ENCODE data around the gene NDRG3.
"Not testable (repeated sequence)": the region's sequence is repeated elsewhere in the genome, so short reads cannot be mapped to it uniquely, and the experiment has no call there.

NDRG3 gene

DNA sequence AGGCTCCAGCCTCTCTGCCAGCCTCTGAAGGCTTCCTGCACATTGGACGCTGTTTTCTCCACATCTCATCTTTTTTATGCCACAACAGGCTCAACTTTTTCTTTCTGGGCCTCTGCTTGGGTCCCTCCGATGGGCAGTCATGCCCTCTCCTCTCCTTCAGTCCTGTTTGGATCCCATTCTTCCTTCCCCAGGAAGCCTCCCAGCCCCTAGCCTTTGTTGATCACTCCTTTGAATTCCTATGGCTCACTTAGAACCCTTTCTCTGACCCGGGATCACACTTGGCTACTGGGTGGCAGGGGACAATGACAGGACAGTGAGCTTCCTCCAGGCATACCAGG, 104.4 kb downstream of the NDRG3 start:
- TF ChIP-seq, protein P1, sequence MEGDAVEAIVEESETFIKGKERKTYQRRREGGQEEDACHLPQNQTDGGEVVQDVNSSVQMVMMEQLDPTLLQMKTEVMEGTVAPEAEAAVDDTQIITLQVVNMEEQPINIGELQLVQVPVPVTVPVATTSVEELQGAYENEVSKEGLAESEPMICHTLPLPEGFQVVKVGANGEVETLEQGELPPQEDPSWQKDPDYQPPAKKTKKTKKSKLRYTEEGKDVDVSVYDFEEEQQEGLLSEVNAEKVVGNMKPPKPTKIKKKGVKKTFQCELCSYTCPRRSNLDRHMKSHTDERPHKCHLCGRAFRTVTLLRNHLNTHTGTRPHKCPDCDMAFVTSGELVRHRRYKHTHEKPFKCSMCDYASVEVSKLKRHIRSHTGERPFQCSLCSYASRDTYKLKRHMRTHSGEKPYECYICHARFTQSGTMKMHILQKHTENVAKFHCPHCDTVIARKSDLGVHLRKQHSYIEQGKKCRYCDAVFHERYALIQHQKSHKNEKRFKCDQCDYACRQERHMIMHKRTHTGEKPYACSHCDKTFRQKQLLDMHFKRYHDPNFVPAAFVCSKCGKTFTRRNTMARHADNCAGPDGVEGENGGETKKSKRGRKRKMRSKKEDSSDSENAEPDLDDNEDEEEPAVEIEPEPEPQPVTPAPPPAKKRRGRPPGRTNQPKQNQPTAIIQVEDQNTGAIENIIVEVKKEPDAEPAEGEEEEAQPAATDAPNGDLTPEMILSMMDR (IDR thresholded peaks at IDR 0.05; ENCODE audit: insufficient read depth, low read length, poor library complexity, severe bottlenecking) = no peak
- TF ChIP-seq EZH2phosphoT487 (conservative IDR thresholded peaks at IDR 0.05; ENCODE audit: low read length) = no peak
- H3K27me3 ChIP-seq (ENCODE audit: low read length) = no peaks in the 10 kb centered on the region
- no peak overlapping the region for H3K4me3 ChIP-seq (ENCODE audit: insufficient read depth, low read length, poor library complexity, severe bottlenecking)
- H3K36me3 ChIP-seq (ENCODE audit: low read length) = no peaks in the 10 kb centered on the region
- H4K20me1 ChIP-seq (ENCODE audit: low read depth, low read length) = no peaks in the 10 kb centered on the region
- H3K9me2 ChIP-seq (replicated peaks; ENCODE audit: insufficient read depth, low read length) = no peaks in the 10 kb centered on the region
- H3K9ac ChIP-seq (ENCODE audit: low read length) = no peak overlapping the region
- no peaks in the 10 kb centered on the region for H3K9me3 ChIP-seq (ENCODE audit: insufficient read depth, low read length)
- H2AFZ ChIP-seq (ENCODE audit: low read depth, low read length, severe bottlenecking) = no peak overlapping the region
- H3K79me2 ChIP-seq (ENCODE audit: insufficient read depth, low read length) = no peaks in the 10 kb centered on the region
- no peaks in the 10 kb centered on the region for H3F3A ChIP-seq (ENCODE audit: insufficient read depth)
- H3K27ac ChIP-seq (ENCODE audit: low read depth, low read length) = no peak overlapping the region
- H3K4me2 ChIP-seq (ENCODE audit: low read depth, low read length, poor library complexity, severe bottlenecking) = no peak overlapping the region

DNA sequence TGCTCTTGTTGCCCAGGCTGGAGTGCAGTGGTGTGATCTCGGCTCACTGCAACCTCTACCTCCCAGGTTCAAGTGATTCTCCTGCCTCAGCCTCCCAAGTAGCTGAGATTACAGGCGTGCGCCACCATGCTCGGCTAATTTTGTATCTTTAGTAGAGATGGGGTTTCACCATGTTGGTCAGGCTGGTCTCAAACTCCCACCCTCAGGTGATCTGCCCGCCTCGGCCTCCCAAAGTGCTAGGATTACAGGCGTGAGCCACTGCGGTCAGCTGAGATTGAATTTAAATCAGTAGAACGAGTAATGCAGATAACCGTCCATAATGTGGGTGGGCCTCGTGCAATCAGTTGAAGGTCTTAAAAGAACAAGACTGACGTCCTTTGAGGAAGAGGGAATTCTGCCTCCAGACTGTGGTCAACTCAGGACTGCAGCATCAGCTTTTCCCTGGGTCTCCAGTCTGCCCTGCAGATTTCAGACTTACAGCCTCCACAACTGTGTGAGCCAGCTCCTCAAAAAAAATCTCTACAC, 107.0 kb downstream of the NDRG3 start:
- H3K9me2 ChIP-seq (replicated peaks; ENCODE audit: insufficient read depth, low read length); H3K9ac ChIP-seq (ENCODE audit: low read length); H3K27ac ChIP-seq (ENCODE audit: low read depth, low read length); H2AFZ ChIP-seq (ENCODE audit: low read depth, low read length, severe bottlenecking); H3K9me3 ChIP-seq (ENCODE audit: insufficient read depth, low read length); H3K36me3 ChIP-seq (ENCODE audit: low read length); H3F3A ChIP-seq (ENCODE audit: insufficient read depth); H3K4me3 ChIP-seq (ENCODE audit: insufficient read depth, low read length, poor library complexity, severe bottlenecking); H4K20me1 ChIP-seq (ENCODE audit: low read depth, low read length); H3K79me2 ChIP-seq (ENCODE audit: insufficient read depth, low read length); H3K4me2 ChIP-seq (ENCODE audit: low read depth, low read length, poor library complexity, severe bottlenecking); H3K27me3 ChIP-seq (ENCODE audit: low read length): not testable (repeated sequence)

DNA sequence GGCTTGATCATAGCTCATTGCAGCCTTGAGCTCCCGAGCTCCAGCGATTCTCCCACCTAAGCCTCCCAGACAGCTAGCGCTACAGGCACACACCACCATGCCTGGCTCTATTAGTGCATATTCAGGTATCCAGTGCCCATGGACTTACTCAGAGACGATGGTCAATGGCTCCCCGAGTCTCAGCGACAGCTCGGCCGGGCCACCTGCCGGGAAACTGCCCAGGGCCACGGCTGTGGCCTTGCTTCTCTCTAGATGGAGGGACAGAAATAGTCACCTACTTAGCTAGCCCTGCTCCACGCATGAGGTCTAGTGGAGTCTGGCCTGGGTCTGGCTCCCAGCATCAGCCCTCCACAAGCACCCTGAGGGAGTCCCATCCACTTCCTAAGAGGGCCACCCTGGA, 111.5 kb downstream of the NDRG3 start:
- Histone ChIP-seq H3F3A (ENCODE audit: insufficient read depth) (no peaks in the 10 kb centered on the region), H3K9me2 (replicated peaks; ENCODE audit: insufficient read depth, low read length) (no peaks in the 10 kb centered on the region), H3K36me3 (ENCODE audit: low read length) (no peaks in the 10 kb centered on the region), H4K20me1 (ENCODE audit: low read depth, low read length) (no peaks in the 10 kb centered on the region), H3K79me2 (ENCODE audit: insufficient read depth, low read length) (no peaks in the 10 kb centered on the region), H3K9ac (ENCODE audit: low read length) (no peak overlapping the region), H3K4me3 (ENCODE audit: insufficient read depth, low read length, poor library complexity, severe bottlenecking) (no peak overlapping the region), H3K27me3 (ENCODE audit: low read length) (no peaks in the 10 kb centered on the region), H3K27ac (ENCODE audit: low read depth, low read length) (no peak overlapping the region), H2AFZ (ENCODE audit: low read depth, low read length, severe bottlenecking) (no peak overlapping the region), H3K9me3 (ENCODE audit: insufficient read depth, low read length) (no peaks in the 10 kb centered on the region), H3K4me2 (ENCODE audit: low read depth, low read length, poor library complexity, severe bottlenecking) (no peak overlapping the region)
- no peak for TF ChIP-seq EZH2phosphoT487 (conservative IDR thresholded peaks at IDR 0.05; ENCODE audit: low read length)
- TF ChIP-seq, protein P1 (IDR thresholded peaks at IDR 0.05; ENCODE audit: insufficient read depth, low read length, poor library complexity, severe bottlenecking) = no peak

DNA sequence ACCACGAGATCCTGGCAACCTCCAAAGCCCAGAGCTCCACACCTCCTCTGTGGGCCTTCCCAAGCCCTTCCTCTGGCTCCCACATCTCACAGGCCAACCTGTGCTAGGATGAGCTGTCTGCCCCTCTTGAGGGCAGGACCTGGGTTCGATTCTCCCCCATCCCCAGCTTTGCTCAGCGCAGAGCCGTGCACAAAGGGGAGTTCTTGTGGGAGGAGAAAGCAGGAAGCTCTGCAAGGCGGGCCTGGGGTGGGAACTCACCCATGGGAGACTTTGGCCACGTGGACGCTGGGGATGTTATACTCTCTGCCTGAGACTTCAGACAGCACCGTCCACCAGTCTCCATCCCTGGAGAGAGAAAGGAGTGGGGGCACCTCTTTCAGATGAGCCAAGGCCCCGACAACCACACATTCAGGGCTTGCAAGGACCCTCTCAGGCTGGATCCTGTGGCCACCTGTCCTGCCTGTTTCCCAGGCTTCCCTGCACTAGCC, 112.6 kb downstream of the NDRG3 start:
- Histone ChIP-seq H3K4me3 (ENCODE audit: insufficient read depth, low read length, poor library complexity, severe bottlenecking) (no peak overlapping the region), H4K20me1 (ENCODE audit: low read depth, low read length) (no peaks in the 10 kb centered on the region), H3F3A (ENCODE audit: insufficient read depth) (no peaks in the 10 kb centered on the region), H2AFZ (ENCODE audit: low read depth, low read length, severe bottlenecking) (no peak overlapping the region), H3K9ac (ENCODE audit: low read length) (no peak overlapping the region), H3K9me3 (ENCODE audit: insufficient read depth, low read length) (no peaks in the 10 kb centered on the region), H3K4me2 (ENCODE audit: low read depth, low read length, poor library complexity, severe bottlenecking) (no peak overlapping the region), H3K27me3 (ENCODE audit: low read length) (no peaks in the 10 kb centered on the region), H3K79me2 (ENCODE audit: insufficient read depth, low read length) (no peaks in the 10 kb centered on the region), H3K36me3 (ENCODE audit: low read length) (no peaks in the 10 kb centered on the region), H3K9me2 (replicated peaks; ENCODE audit: insufficient read depth, low read length) (no peaks in the 10 kb centered on the region), H3K27ac (ENCODE audit: low read depth, low read length) (no peak overlapping the region)
- TF ChIP-seq, protein P1 (IDR thresholded peaks at IDR 0.05; ENCODE audit: insufficient read depth, low read length, poor library complexity, severe bottlenecking) = no peak
- TF ChIP-seq EZH2phosphoT487 (conservative IDR thresholded peaks at IDR 0.05; ENCODE audit: low read length) = no peak
